Kidney (tissue), 14 donors: ENCODE data around the gene SCN4A. TPM values are rescaled to one million over a fixed set of nuclear protein-coding genes. Genes with fewer than 3 reads are reported as not detected.
"Not testable (repeated sequence)": the region's sequence is repeated elsewhere in the genome, so short reads cannot be mapped to it uniquely, and the experiment has no call there.

Experiments used
- DNase-seq, 5 donors: peaks; one replicate each; pipeline ENCODE4 v3.0.0-alpha.2; 2013 to 2020
- FAIRE-seq: peaks from 2 replicates; lab custom pipeline; 2012; peaks lifted over from hg19 to GRCh38; lab: Jason Lieb, UNC
- H3K27ac ChIP-seq, 2 donors: one replicate each; pipeline ENCODE4 v1.7.0; 2013; ENCODE audit warnings: low read depth in 2 of 2, low read length in 2 of 2, inconsistent platforms in 1 of 2
- H3K27me3 ChIP-seq: one replicate; pipeline ENCODE4 v1.7.1; 2013; ENCODE audit warnings: low read length, inconsistent platforms; ENCODE audit not compliant: control insufficient read depth, insufficient read depth
- H3K36me3 ChIP-seq, 3 donors: one replicate each; pipeline versions ENCODE4 v1.7.0 to v1.7.1; 2013; ENCODE audit warnings: low read length in 3 of 3, control low read depth in 1 of 3, inconsistent platforms in 1 of 3; ENCODE audit not compliant: insufficient read depth in 3 of 3, control insufficient read depth in 2 of 3
- H3K4me1 ChIP-seq, 3 donors: one replicate each; pipeline versions ENCODE4 v1.7.0 to v1.7.1; 2013; ENCODE audit warnings: low read length in 3 of 3, inconsistent platforms in 1 of 3, low read depth in 1 of 3; ENCODE audit not compliant: control insufficient read depth in 2 of 3, insufficient read depth in 2 of 3
- H3K4me3 ChIP-seq, 3 donors: one replicate each; pipeline versions ENCODE4 v1.7.0 to v1.8.1; 2013; ENCODE audit warnings: low read length in 3 of 3, control low read depth in 1 of 3, inconsistent platforms in 1 of 3
- H3K9ac ChIP-seq, 3 donors: one replicate each; pipeline versions ENCODE4 v1.7.0 to v1.7.1; 2013; ENCODE audit warnings: low read length in 3 of 3, control low read depth in 1 of 3, inconsistent platforms in 1 of 3
- H3K9me3 ChIP-seq, 3 donors: one replicate each; pipeline versions ENCODE4 v1.7.0 to v1.7.1; 2013; ENCODE audit warnings: low read length in 3 of 3, control low read depth in 1 of 3, inconsistent platforms in 1 of 3; ENCODE audit not compliant: control insufficient read depth in 2 of 3, insufficient read depth in 1 of 3
- CTCF ChIP-seq: IDR thresholded peaks from 3 replicates; pipeline ENCODE4 v1.5.1; 2012; ENCODE audit warnings: mild to moderate bottlenecking, moderate library complexity, borderline replicate concordance; ENCODE audit not compliant: insufficient read depth; ENCODE audit errors: extremely low read depth
- intact Hi-C: fragments of 100-400 bp; cut with DNase I; formaldehyde crosslinking; loops from one replicate; pipeline ENCODE4 v1.11.1; 2022
- polyA plus RNA-seq: library from polyadenylated mRNA; stranded (reverse); fragments of 350-450 nt; fragmentation: Illumina TruSeq; extraction: RNeasy Lipid Tissue Mini Kit (QIAGEN cat#74804); gene quantifications from one replicate; pipeline ENCODE4 v1.2.3, GENCODE V29; 2014; ENCODE audit warnings: low read depth, low replicate concordance; ENCODE audit not compliant: insufficient read depth
- total RNA-seq: library from RNA; stranded (reverse); fragmentation: NEBNext Ultra II Directional; extraction: Animal tissue kit (Norgen Biotek cat#: 25700); gene quantifications from one replicate; pipeline ENCODE4 v1.2.1, GENCODE V29; 2021
- donor health status: control.
- donor health status: control.
- donor health status: control.
- donor health status: control.
- donor health status: control.
- donor health status: DM: yes; HTN: yes; CAD: no.
- donor health status: Normal renal cell carcinoma (clear cell type).

Gene SCN4A
- total and polyA plus RNA-seq, 2 donors from 2014 or later, result 0.19 to 3.4 TPM

- DNase-seq (no peak), FAIRE-seq (no peak)
- intact Hi-C loops, result no loop called here
These were observed 35.6 kb upstream of the SCN4A start for GRCh38 chr17:64008346-64008745.

GRCh38 chr17:64007838-64008282 is 35.1 kb upstream of the SCN4A start:
- no peaks in the 10 kb centered on the region for H3K27me3 ChIP-seq
- H3K36me3 ChIP-seq, result no peaks in the 10 kb centered on the region

More at GRCh38 chr17:64008346-64008745, 35.6 kb upstream of the SCN4A start:
- Histone ChIP-seq H3K9ac (no peak overlapping the region), H3K9me3 (no peaks in the 10 kb centered on the region), H3K36me3 (no peaks in the 10 kb centered on the region), H3K27ac (peak overlapping the region in 1 of 2 donors; percentile 32), H3K4me3 (no peak overlapping the region), H3K4me1 (peaks cover 0 to 15% (median 3%) of the 10 kb centered on the region in 3 donors), H3K27me3 (no peaks in the 10 kb centered on the region)
- TF ChIP-seq CTCF, result no peak

GRCh38 chr17:64007089-64007837 is 34.5 kb upstream of the SCN4A start:
- intact Hi-C loops, H3K27me3 ChIP-seq, DNase-seq, FAIRE-seq, H3K36me3 ChIP-seq, H3K4me3 ChIP-seq, H3K9ac ChIP-seq, H3K9me3 ChIP-seq: not testable (repeated sequence)
- H3K27ac ChIP-seq, result peak overlapping the region in 1 of 2 donors; percentile 32
- H3K4me1 ChIP-seq, result peaks cover 0 to 15% (median 3%) of the 10 kb centered on the region in 3 donors

More at GRCh38 chr17:64007838-64008282, 35.1 kb upstream of the SCN4A start:
- no peak for TF ChIP-seq CTCF
- intact Hi-C loops, result no loop called here
- H3K4me1 ChIP-seq, result peaks cover 0 to 15% (median 3%) of the 10 kb centered on the region in 3 donors
- DNase-seq, result peak in 1 of 5 donors; percentile 78
- no peaks in the 10 kb centered on the region for H3K9me3 ChIP-seq
- H3K27ac ChIP-seq, result peak overlapping the region in 1 of 2 donors; percentile 32
- FAIRE-seq, result no peak
- H3K4me3 ChIP-seq, result no peak overlapping the region
- H3K9ac ChIP-seq, result no peak overlapping the region

GRCh38 chr17:64006361-64007088 is 33.8 kb upstream of the SCN4A start:
- H3K9me3 ChIP-seq, result no peaks in the 10 kb centered on the region
- no peaks in the 10 kb centered on the region for H3K27me3 ChIP-seq
- DNase-seq (peak in 2 of 5 donors; percentile 65 to 93), FAIRE-seq (no peak)
- H3K4me1 ChIP-seq, result peaks cover 0 to 15% (median 3%) of the 10 kb centered on the region in 3 donors
- H3K4me3 ChIP-seq, result peak overlapping the region in 2 of 3 donors; percentile 12 to 41
- no peaks in the 10 kb centered on the region for H3K36me3 ChIP-seq
- peak overlapping the region in 1 of 2 donors; percentile 26 for H3K27ac ChIP-seq
- peak overlapping the region in 1 of 3 donors; percentile 12 for H3K9ac ChIP-seq
- intact Hi-C loops, result no loop called here
- no peak for TF ChIP-seq CTCF
